T-helper 1 cell (primary cell): ENCODE results near the gene TLK2.

Source experiments
- DNase-seq, 5 donors: peaks; one replicate each; pipeline ENCODE4 v3.0.0-alpha.2; 2012 to 2020

The TLK2 gene

DNA sequence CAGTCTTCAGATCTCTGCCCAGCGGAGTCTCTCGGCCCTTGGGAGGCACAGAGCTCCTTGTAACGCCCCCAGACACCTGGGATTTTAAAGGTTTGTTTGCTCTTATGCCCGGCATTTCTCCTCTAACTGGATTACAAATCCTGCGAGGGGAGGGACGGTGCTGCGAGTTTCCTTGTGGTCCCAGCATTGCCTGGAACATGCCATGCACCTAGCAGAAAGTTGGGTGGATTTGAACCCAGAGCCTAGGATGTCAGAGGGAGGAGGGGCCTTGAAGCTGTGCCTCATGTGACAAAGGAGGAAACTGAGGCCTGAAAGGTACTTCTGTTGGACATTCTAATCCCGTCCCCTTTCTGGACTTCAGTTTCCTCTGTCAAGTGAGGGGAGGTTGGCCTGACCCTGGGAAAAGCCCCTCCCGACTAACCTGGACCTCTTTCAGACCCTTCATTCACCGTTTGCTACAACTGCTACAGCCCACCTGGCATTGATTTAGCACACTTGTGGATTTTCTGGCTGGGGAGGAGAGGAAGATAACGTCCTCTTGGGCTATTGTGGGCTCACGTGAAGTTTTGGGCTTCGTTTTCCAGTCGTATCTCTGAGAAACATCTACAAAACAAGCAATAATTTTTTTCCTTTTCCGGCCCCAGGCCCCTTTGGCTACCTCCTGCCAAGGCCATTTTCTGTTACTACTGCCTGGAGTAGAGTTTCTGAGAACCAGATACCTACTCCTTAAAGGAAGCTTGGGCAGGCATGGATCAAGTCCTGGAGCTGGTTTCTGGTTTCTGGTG lies 179.7 kb downstream of the TLK2 start:
- DNase-seq = no peak

DNA sequence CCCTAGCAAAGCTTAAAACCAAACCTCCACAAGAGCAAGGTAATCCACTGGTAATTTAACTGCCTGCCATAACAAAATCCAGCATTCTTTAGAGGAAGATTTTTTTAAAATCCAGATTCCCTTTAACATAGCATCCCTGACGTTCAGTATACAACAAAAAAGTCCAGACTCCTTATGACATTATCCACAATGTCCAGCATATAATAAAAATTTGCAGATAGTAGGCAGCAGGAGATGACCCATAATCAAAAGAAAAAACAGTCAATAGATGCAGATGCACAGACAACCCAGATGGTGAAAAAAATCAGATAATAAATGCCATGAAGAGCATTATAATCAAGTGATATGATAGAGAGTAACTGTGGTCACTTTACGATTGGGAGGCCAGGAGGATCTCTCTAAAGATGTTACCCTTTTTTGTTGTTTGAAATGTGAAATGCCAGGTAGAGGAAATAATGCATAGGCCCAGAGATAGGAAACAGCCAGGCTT lies 182.0 kb downstream of the TLK2 start:
- DNase-seq = no peak

DNA sequence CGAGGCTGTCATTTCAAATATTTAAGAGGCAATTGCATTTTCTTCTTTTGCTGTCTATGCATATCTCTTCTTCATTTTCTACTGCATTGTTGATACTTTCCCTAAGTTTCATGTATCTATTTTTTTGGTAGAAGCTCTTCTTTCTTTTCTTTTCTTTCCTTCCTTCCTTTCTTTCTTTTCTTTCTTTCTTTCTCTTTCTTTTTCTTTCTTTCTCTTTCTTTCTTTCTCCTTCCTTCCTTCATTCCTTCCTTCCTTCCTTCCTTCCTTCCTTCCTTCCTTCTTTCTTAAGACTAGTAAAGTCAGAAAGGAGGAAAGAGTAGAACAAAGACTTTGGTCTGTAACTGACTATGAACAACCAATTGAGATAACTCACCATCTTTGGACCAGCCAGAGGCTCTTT lies 182.7 kb downstream of the TLK2 start:
- no peak for DNase-seq

DNA sequence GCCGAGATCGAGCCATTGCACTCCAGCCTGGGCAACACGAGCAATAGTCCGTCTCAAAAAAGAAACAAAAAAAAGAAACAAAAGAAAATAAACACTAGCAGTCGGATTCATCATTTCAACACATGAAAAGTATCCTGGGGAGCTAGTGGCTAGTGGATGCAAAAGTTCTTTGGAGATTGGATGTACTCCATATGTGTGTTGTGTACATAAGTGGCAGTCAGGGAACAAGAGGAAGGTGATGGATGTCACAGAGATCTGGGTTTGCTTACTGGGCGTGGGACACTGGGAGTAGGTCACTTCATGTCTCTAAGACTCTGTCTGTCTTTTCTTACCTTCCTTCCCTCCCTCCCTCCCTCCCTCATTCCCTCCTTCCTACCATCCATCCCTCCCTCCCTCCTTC lies 184.2 kb downstream of the TLK2 start:
- no peak for DNase-seq
